PFSK-1 (cell line): ENCODE measurements around the gene POP7.

Experiments
- FOXP2 ChIP-seq: optimal IDR thresholded peaks from 2 replicates; pipeline ENCODE3; 2011; ENCODE audit warnings: borderline replicate concordance, control low read depth, inconsistent platforms; ENCODE audit not compliant: insufficient read depth; ENCODE audit errors: extremely low read length, extremely low read depth
- POLR2AphosphoS5 ChIP-seq: IDR thresholded peaks from 2 replicates; pipeline ENCODE4 v1.6.1; 2012; ENCODE audit warnings: low read depth, mild to moderate bottlenecking, control low read depth, low read length, moderate library complexity
- SIN3A ChIP-seq: IDR thresholded peaks from 2 replicates; pipeline ENCODE4 v1.6.1; 2012; ENCODE audit warnings: mild to moderate bottlenecking, low read length, moderate library complexity, borderline replicate concordance; ENCODE audit not compliant: insufficient read depth
- TAF1 ChIP-seq: IDR thresholded peaks from 2 replicates; pipeline ENCODE4 v1.6.1; 2012; ENCODE audit warnings: low read length, control low read depth, borderline replicate concordance; ENCODE audit not compliant: insufficient read depth
- TF ChIP-seq, protein P1 (sequence below), 2 experiments: IDR thresholded peaks; 2 replicates each; pipeline versions ENCODE4 v1.6.1 to v1.8.0; 2011 to 2012; ENCODE audit warnings: low read depth in 2 of 2, low read length in 2 of 2, control low read depth in 1 of 2, inconsistent platforms in 1 of 2, mild to moderate bottlenecking in 1 of 2, moderate library complexity in 1 of 2; ENCODE audit not compliant: insufficient read depth in 1 of 2

POP7 gene

DNA sequence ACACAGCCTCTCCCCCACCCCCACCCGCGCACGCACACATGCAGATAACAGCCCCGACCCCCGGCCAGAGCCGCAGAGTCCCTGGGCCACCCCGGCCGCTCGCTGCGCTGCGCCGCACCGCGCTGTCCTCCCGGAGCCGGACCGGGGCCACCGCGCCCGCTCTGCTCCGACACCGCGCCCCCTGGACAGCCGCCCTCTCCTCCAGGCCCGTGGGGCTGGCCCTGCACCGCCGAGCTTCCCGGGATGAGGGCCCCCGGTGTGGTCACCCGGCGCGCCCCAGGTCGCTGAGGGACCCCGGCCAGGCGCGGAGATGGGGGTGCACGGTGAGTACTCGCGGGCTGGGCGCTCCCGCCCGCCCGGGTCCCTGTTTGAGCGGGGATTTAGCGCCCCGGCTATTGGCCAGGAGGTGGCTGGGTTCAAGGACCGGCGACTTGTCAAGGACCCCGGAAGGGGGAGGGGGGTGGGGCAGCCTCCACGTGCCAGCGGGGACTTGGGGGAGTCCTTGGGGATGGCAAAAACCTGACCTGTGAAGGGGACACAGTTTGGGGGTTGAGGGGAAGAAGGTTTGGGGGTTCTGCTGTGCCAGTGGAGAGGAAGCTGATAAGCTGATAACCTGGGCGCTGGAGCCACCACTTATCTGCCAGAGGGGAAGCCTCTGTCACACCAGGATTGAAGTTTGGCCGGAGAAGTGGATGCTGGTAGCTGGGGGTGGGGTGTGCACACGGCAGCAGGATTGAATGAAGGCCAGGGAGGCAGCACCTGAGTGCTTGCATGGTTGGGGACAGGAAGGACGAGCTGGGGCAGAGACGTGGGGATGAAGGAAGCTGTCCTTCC is 15.0 kb downstream of the POP7 start:
- TF ChIP-seq, protein P1, sequence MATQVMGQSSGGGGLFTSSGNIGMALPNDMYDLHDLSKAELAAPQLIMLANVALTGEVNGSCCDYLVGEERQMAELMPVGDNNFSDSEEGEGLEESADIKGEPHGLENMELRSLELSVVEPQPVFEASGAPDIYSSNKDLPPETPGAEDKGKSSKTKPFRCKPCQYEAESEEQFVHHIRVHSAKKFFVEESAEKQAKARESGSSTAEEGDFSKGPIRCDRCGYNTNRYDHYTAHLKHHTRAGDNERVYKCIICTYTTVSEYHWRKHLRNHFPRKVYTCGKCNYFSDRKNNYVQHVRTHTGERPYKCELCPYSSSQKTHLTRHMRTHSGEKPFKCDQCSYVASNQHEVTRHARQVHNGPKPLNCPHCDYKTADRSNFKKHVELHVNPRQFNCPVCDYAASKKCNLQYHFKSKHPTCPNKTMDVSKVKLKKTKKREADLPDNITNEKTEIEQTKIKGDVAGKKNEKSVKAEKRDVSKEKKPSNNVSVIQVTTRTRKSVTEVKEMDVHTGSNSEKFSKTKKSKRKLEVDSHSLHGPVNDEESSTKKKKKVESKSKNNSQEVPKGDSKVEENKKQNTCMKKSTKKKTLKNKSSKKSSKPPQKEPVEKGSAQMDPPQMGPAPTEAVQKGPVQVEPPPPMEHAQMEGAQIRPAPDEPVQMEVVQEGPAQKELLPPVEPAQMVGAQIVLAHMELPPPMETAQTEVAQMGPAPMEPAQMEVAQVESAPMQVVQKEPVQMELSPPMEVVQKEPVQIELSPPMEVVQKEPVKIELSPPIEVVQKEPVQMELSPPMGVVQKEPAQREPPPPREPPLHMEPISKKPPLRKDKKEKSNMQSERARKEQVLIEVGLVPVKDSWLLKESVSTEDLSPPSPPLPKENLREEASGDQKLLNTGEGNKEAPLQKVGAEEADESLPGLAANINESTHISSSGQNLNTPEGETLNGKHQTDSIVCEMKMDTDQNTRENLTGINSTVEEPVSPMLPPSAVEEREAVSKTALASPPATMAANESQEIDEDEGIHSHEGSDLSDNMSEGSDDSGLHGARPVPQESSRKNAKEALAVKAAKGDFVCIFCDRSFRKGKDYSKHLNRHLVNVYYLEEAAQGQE (IDR thresholded peaks at IDR 0.05; ENCODE audit: insufficient read depth in 1 of 2, low read depth in 2 of 2, low read length in 2 of 2): no peak
- TF ChIP-seq TAF1 (no peak), FOXP2 (no peak), POLR2AphosphoS5 (no peak), SIN3A (no peak)

DNA sequence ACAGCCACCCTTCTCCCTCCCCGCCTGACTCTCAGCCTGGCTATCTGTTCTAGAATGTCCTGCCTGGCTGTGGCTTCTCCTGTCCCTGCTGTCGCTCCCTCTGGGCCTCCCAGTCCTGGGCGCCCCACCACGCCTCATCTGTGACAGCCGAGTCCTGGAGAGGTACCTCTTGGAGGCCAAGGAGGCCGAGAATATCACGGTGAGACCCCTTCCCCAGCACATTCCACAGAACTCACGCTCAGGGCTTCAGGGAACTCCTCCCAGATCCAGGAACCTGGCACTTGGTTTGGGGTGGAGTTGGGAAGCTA is 15.5 kb downstream of the POP7 start:
- TF ChIP-seq, protein P1 (IDR thresholded peaks at IDR 0.05; ENCODE audit: insufficient read depth in 1 of 2, low read depth in 2 of 2, low read length in 2 of 2): no peak
- no peak for TF ChIP-seq SIN3A
- TF ChIP-seq POLR2AphosphoS5: no peak
- TF ChIP-seq FOXP2: no peak
- TF ChIP-seq TAF1: no peak

- no peak for TF ChIP-seq TAF1
- TF ChIP-seq SIN3A: no peak
- no peak for TF ChIP-seq POLR2AphosphoS5
- TF ChIP-seq FOXP2: no peak
- TF ChIP-seq, protein P1 (IDR thresholded peaks at IDR 0.05; ENCODE audit: insufficient read depth in 1 of 2, low read depth in 2 of 2, low read length in 2 of 2): no peak
Measured at GRCh38 chr7:100722480-100723212, 16.7 kb downstream of the POP7 start.

DNA sequence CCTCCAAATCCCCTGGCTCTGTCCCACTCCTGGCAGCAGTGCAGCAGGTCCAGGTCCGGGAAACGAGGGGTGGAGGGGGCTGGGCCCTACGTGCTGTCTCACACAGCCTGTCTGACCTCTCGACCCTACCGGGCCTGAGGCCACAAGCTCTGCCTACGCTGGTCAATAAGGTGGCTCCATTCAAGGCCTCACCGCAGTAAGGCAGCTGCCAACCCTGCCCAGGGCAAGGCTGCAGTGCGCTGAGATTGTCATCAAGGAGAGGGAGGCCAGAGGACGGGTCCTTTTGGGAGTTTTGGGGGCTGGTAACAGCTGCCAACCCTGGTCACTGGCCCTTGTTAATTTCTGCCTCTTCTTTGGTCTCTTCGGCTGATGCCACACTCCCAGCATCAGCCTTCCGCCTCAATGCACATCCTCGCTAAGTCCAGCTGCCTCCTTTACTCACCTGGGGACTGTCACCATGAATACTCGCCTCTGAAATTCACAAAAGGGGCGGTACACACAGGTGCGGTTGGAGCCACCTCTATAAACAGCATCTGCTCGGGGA is 17.9 kb downstream of the POP7 start:
- TF ChIP-seq FOXP2: no peak
- no peak for TF ChIP-seq TAF1
- TF ChIP-seq POLR2AphosphoS5: no peak
- TF ChIP-seq, protein P1 (IDR thresholded peaks at IDR 0.05; ENCODE audit: insufficient read depth in 1 of 2, low read depth in 2 of 2, low read length in 2 of 2): no peak
- TF ChIP-seq SIN3A: no peak
